IMR-90 (cell line): Measurements from ENCODE around the gene MAGI1. TPM values are rescaled to one million over a fixed set of nuclear protein-coding genes. Genes with fewer than 3 reads are reported as not detected.

Experiments
- ATAC-seq: fragments of 200-7000 bp; cut with Tn5 transposase; 2 replicates; pipeline ENCODE4 v1.9.1; 2020; ENCODE audit warnings: low read depth, mild to moderate bottlenecking, moderate library complexity
- BruUV-seq: library from RNA; stranded (reverse); fragments of 400-500 nt; replicated peaks from 2 replicates; lab custom pipeline; 2021; lab: Mats Ljungman, UMichigan
- CTCF ChIA-PET: fragments of 300-600 bp; formaldehyde crosslinking; extraction: SDS; loops from one replicate; lab custom pipeline; 2021; ENCODE audit warnings: antibody characterized with exemption; lab: Yijun Ruan, JAX
- POLR2A ChIA-PET: fragments of 300-600 bp; sonication (Branson Sonifier 250); formaldehyde crosslinking; loops from one replicate; lab custom pipeline; 2022; ENCODE audit warnings: antibody characterized with exemption; ENCODE audit not compliant: unreplicated experiment; lab: Charles Lee
- DNase-seq: peaks from one replicate; pipeline ENCODE4 v3.0.0; 2013
- H2AFZ ChIP-seq: replicated peaks from 2 replicates; pipeline ENCODE3; 2013; ENCODE audit warnings: low read length, mild to moderate bottlenecking; ENCODE audit not compliant: poor library complexity
- H2AK5ac ChIP-seq: 2 replicates; pipeline ENCODE4 v1.6.1; 2013; ENCODE audit warnings: low read depth, low read length, inconsistent platforms
- H2AK9ac ChIP-seq: replicated peaks from 2 replicates; pipeline ENCODE3; 2013; ENCODE audit warnings: mild to moderate bottlenecking, low read depth, low read length, moderate library complexity; ENCODE audit not compliant: poor library complexity
- H2BK120ac ChIP-seq: 2 replicates; pipeline ENCODE4 v1.6.1; 2013; ENCODE audit warnings: low read depth, low read length, inconsistent platforms
- H2BK15ac ChIP-seq: 3 replicates; pipeline ENCODE4 v1.6.1; 2013; ENCODE audit warnings: low read depth, low read length, inconsistent platforms
- H2BK20ac ChIP-seq: 2 replicates; pipeline ENCODE4 v1.6.1; 2013; ENCODE audit warnings: low read depth, mild to moderate bottlenecking, inconsistent platforms, low read length, moderate library complexity
- H2BK5ac ChIP-seq: 2 replicates; pipeline ENCODE4 v1.6.1; 2013; ENCODE audit warnings: mild to moderate bottlenecking, low read depth, low read length, inconsistent platforms; ENCODE audit not compliant: poor library complexity, severe bottlenecking
- H3K14ac ChIP-seq: replicated peaks from 2 replicates; pipeline ENCODE4 v1.6.1; 2013; ENCODE audit warnings: low read depth, low read length, inconsistent platforms
- H3K18ac ChIP-seq: 2 replicates; pipeline ENCODE4 v1.6.1; 2013; ENCODE audit warnings: low read depth, low read length, control low read depth
- H3K23ac ChIP-seq: 2 replicates; pipeline ENCODE4 v1.6.1; 2013; ENCODE audit warnings: low read depth, low read length, inconsistent platforms
- H3K27ac ChIP-seq: 2 replicates; pipeline ENCODE4 v1.5.1; 2013; ENCODE audit warnings: mild to moderate bottlenecking, control low read depth, low read length; ENCODE audit not compliant: insufficient read depth
- H3K27me3 ChIP-seq: 2 replicates; pipeline ENCODE4 v1.6.1; 2013; ENCODE audit warnings: low read length; ENCODE audit not compliant: control insufficient read depth, insufficient read depth
- H3K36me3 ChIP-seq: 2 replicates; pipeline ENCODE4 v1.6.1; 2013; ENCODE audit warnings: low read length, mixed read lengths; ENCODE audit not compliant: control insufficient read depth, insufficient read depth
- H3K4ac ChIP-seq: 2 replicates; pipeline ENCODE4 v1.6.1; 2013; ENCODE audit warnings: low read depth, low read length, inconsistent platforms
- H3K4me1 ChIP-seq: 2 replicates; pipeline ENCODE4 v1.6.1; 2013; ENCODE audit warnings: low read length, mixed read lengths; ENCODE audit not compliant: control insufficient read depth, insufficient read depth
- H3K4me2 ChIP-seq: 2 replicates; pipeline ENCODE4 v1.6.1; 2013; ENCODE audit warnings: low read depth, mild to moderate bottlenecking, control low read depth, low read length, moderate library complexity
- H3K4me3 ChIP-seq: 2 replicates; pipeline ENCODE4 v1.5.1; 2013; ENCODE audit warnings: low read depth, mild to moderate bottlenecking, control low read depth, low read length, moderate library complexity; ENCODE audit not compliant: insufficient read depth
- H3K56ac ChIP-seq: 2 replicates; pipeline ENCODE4 v1.6.1; 2013; ENCODE audit warnings: low read length, inconsistent platforms; ENCODE audit not compliant: insufficient read depth; ENCODE audit errors: extremely low read depth
- H3K79me1 ChIP-seq, 2 experiments: 2 replicates each; pipeline ENCODE4 v1.6.1; 2013; ENCODE audit warnings: low read length in 2 of 2, inconsistent platforms in 1 of 2, low read depth in 1 of 2
- H3K9ac ChIP-seq: 2 replicates; pipeline ENCODE4 v1.6.1; 2013; ENCODE audit warnings: low read depth, low read length, control low read depth
- H3K9me1 ChIP-seq: 2 replicates; pipeline ENCODE4 v1.6.1; 2013; ENCODE audit warnings: low read length, inconsistent platforms; ENCODE audit not compliant: insufficient read depth
- H3K9me3 ChIP-seq: 2 replicates; pipeline ENCODE4 v1.6.1; 2013; ENCODE audit warnings: low read length; ENCODE audit not compliant: control insufficient read depth, insufficient read depth
- H4K20me1 ChIP-seq: 2 replicates; pipeline ENCODE4 v1.6.1; 2013; ENCODE audit warnings: low read length, inconsistent platforms; ENCODE audit not compliant: insufficient read depth
- H4K5ac ChIP-seq: 2 replicates; pipeline ENCODE4 v1.6.1; 2013; ENCODE audit warnings: mild to moderate bottlenecking, low read depth, low read length, control low read depth
- H4K8ac ChIP-seq, 2 experiments: 2 replicates each; pipeline ENCODE4 v1.6.1; 2013; ENCODE audit warnings: low read depth in 2 of 2, low read length in 2 of 2, control low read depth in 1 of 2, inconsistent platforms in 1 of 2
- H4K91ac ChIP-seq: 2 replicates; pipeline ENCODE4 v1.6.1; 2013; ENCODE audit warnings: low read depth, low read length, inconsistent platforms; ENCODE audit not compliant: insufficient read depth
- BHLHE40 ChIP-seq: fragments of 150-350 bp; IDR thresholded peaks from 2 replicates; pipeline ENCODE4 v1.6.1; 2016; ENCODE audit warnings: mild to moderate bottlenecking, low read depth, low read length
- CEBPB ChIP-seq: IDR thresholded peaks from 2 replicates; pipeline ENCODE4 v1.6.1; 2012; ENCODE audit warnings: low read depth, low read length, improper control_type of control experiment
- CTCF ChIP-seq: conservative IDR thresholded peaks from 2 replicates; pipeline ENCODE4 v1.5.1; 2012; ENCODE audit warnings: mild to moderate bottlenecking, low read depth, low read length, improper control_type of control experiment
- ELK1 ChIP-seq: fragments of 150-350 bp; IDR thresholded peaks from 2 replicates; pipeline ENCODE4 v1.6.1; 2016; ENCODE audit warnings: low read depth, mild to moderate bottlenecking, low read length, moderate library complexity, borderline replicate concordance
- FOS ChIP-seq: fragments of 150-350 bp; IDR thresholded peaks from 2 replicates; pipeline ENCODE4 v1.6.1; 2016; ENCODE audit warnings: low read depth, low read length
- MAFK ChIP-seq: IDR thresholded peaks from 2 replicates; pipeline ENCODE4 v1.6.1; 2012; ENCODE audit warnings: low read depth, low read length, improper control_type of control experiment
- MAZ ChIP-seq: IDR thresholded peaks from 2 replicates; pipeline ENCODE4 v1.6.1; 2012; ENCODE audit warnings: low read depth, mild to moderate bottlenecking, low read length, improper control_type of control experiment, moderate library complexity, borderline replicate concordance
- MXI1 ChIP-seq: IDR thresholded peaks from 2 replicates; pipeline ENCODE4 v1.6.1; 2012; ENCODE audit warnings: low read depth, mild to moderate bottlenecking, low read length, moderate library complexity, borderline replicate concordance
- NFE2L2 ChIP-seq: fragments of 150-350 bp; IDR thresholded peaks from 2 replicates; pipeline ENCODE4 v1.6.1; 2016; ENCODE audit warnings: low read depth, mild to moderate bottlenecking, low read length
- RAD21 ChIP-seq: IDR thresholded peaks from 2 replicates; pipeline ENCODE4 v1.6.1; 2012; ENCODE audit warnings: low read length, improper control_type of control experiment
- RCOR1 ChIP-seq: IDR thresholded peaks from 2 replicates; pipeline ENCODE4 v1.6.1; 2012; ENCODE audit warnings: mild to moderate bottlenecking, low read length, improper control_type of control experiment; ENCODE audit not compliant: insufficient replicate concordance
- RFX5 ChIP-seq: IDR thresholded peaks from 2 replicates; pipeline ENCODE4 v1.8.0; 2012; ENCODE audit warnings: low read depth, mild to moderate bottlenecking, low read length, moderate library complexity
- SMC3 ChIP-seq: fragments of 150-350 bp; IDR thresholded peaks from 2 replicates; pipeline ENCODE4 v1.6.1; 2016; ENCODE audit warnings: low read depth, mild to moderate bottlenecking, antibody characterized with exemption, low read length, moderate library complexity
- USF2 ChIP-seq: fragments of 150-350 bp; IDR thresholded peaks from 2 replicates; pipeline ENCODE4 v1.6.1; 2017; ENCODE audit warnings: mild to moderate bottlenecking, antibody characterized with exemption, low read length, low read depth
- WGBS, 2 experiments: methylation state at CpG; one replicate each; pipeline versions ENCODE4 v1.1.5 to v1.1.7; 2013; ENCODE audit warnings: missing lambda C conversion rate in 2 of 2; ENCODE audit not compliant: insufficient read length in 1 of 2; ENCODE audit errors: extremely low coverage in 2 of 2; 5-methylcytosine and 5-hydroxymethylcytosine counted together
- dilution Hi-C: fragments of 300-500 bp; cut with HindIII; formaldehyde crosslinking; loops from one replicate; pipeline ENCODE4 v1.14.3; 2018; ENCODE audit warnings: low sequenced_read_pairs; ENCODE audit not compliant: unreplicated experiment
- in situ Hi-C: fragments of 300-500 bp; cut with MboI; formaldehyde crosslinking; loops from 3 replicates; pipeline ENCODE4 v1.14.3; 2019; ENCODE audit warnings: low sequenced_read_pairs, inconsistent platforms, mixed read lengths
- intact Hi-C: fragments of 100-400 bp; cut with micrococcal nuclease; formaldehyde crosslinking; loops from 2 replicates; pipeline ENCODE4 v1.10.0; 2022
- polyA plus RNA-seq, 3 experiments: library from polyadenylated mRNA; depleted of rRNA; stranded (reverse); fragments of >200 nt; gene quantifications; 2 replicates each; pipeline ENCODE4 v1.2.3, GENCODE V29; 2012; ENCODE audit warnings: low replicate concordance in 1 of 3
- total RNA-seq: library from RNA; depleted of rRNA; stranded (reverse); fragments of >200 nt; gene quantifications from 2 replicates; pipeline ENCODE4 v1.2.3, GENCODE V29; 2012

MAGI1 gene
- total and polyA plus RNA-seq, 2 of the 4 experiments (the other 2 are of a cell fraction) = 14.5 to 24.2 TPM

GRCh38 chr3:65746848-65747247 is 291.9 kb downstream of the MAGI1 start:
- no TSS peak for BruUV-seq
- H3K4me3 ChIP-seq = no peak overlapping the region
- no peak overlapping the region for H2AK5ac ChIP-seq
- 0 out of 2 replicates have a peak overlapping the region, but pooled peaks have one; percentile 44 for H3K23ac ChIP-seq
- intact Hi-C loops = no loop called here
- H3K4me1 ChIP-seq = no peaks in the 10 kb centered on the region; the same call in 1 of the 2 replicates
- H2BK20ac ChIP-seq = no peak overlapping the region
- H2BK5ac ChIP-seq = no peak overlapping the region
- H3K4ac ChIP-seq = no peak overlapping the region
- no peak overlapping the region for H3K4me2 ChIP-seq
- no peaks in the 10 kb centered on the region for H3K36me3 ChIP-seq
- POLR2A ChIA-PET = no interaction called here
- TF ChIP-seq RCOR1 (no peak), NFE2L2 (no peak), RFX5 (no peak), CTCF (no peak), USF2 (no peak), MXI1 (no peak), FOS (no peak), CEBPB (no peak), ELK1 (no peak), SMC3 (no peak), MAZ (no peak), MAFK (no peak), RAD21 (no peak), BHLHE40 (no peak)
- H4K20me1 ChIP-seq = peaks cover 19% of the 10 kb centered on the region; the same call in 1 of the 2 replicates
- H2AFZ ChIP-seq = no peak overlapping the region
- no peak overlapping the region for H4K91ac ChIP-seq
- no peaks in the 10 kb centered on the region; the same call in 1 of the 2 replicates for H3K9me1 ChIP-seq
- H3K27ac ChIP-seq = no peak overlapping the region
- WGBS, 2 experiments = 94% methylated on average over 3 of the region's 4 CpGs; no CpG with 5 or more reads in 1 of the 2 experiments
- H4K5ac ChIP-seq = no peak overlapping the region
- H2AK9ac ChIP-seq = no peak overlapping the region
- ATAC-seq (no peak), DNase-seq (no peak)
- H2BK15ac ChIP-seq = no peak overlapping the region
- H2BK120ac ChIP-seq = no peak overlapping the region
- H4K8ac ChIP-seq = no peak overlapping the region
- H3K79me1 ChIP-seq = peaks cover 22 to 41% of the 10 kb centered on the region in 2 experiments
- H3K27me3 ChIP-seq = no peaks in the 10 kb centered on the region
- H3K18ac ChIP-seq = 0 out of 2 replicates have a peak overlapping the region, but pooled peaks have one; percentile 18
- CTCF ChIA-PET = no interaction called here
- no peaks in the 10 kb centered on the region for H3K9me3 ChIP-seq
- dilution Hi-C loops = no loop called here
- H3K14ac ChIP-seq = peak overlapping the region; percentile 21; the same call in 1 of the 2 replicates
- H3K9ac ChIP-seq = no peak overlapping the region
- in situ Hi-C loops = loop anchor here (25.0 kb wide), 1 partner anchor 1210 kb away; no protein-coding TSS in a partner anchor
- no peak overlapping the region for H3K56ac ChIP-seq
